Hindlimb muscle (tissue), 1 donor: ENCODE data around the gene GDAP2. TPM values are rescaled to one million over a fixed set of nuclear protein-coding genes. Genes with fewer than 3 reads are reported as not detected.

Experiments
- DNase-seq: peaks from one replicate; pipeline ENCODE4 v3.0.0-alpha.2; 2013
- polyA plus RNA-seq: library from polyadenylated mRNA; unstranded; fragments of 120-200 nt; gene quantifications from one replicate; pipeline ENCODE4 v1.2.1, GENCODE V29; 2013; ENCODE audit not compliant: insufficient read length

Gene GDAP2
- polyA plus RNA-seq, 1 donor = 7.5 TPM

DNA sequence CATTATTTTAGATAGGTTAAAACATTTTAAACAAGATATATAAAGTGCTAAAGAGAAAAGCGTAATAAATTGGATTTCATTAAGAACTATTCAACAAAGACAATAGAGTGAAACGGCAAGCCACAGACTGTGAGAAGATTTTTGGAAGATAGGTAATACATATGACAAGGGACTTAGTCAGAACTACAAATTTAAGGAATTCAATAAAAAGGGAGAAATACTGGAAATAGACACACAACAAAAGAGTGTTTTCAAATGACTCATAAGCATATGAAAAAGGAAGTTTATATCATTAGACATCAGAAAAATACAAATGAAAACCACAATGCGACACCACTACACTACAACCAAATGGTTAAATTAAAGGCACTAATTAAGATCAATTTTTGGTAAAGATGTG is 90.5 kb downstream of the GDAP2 start:
- DNase-seq = no peak

DNA sequence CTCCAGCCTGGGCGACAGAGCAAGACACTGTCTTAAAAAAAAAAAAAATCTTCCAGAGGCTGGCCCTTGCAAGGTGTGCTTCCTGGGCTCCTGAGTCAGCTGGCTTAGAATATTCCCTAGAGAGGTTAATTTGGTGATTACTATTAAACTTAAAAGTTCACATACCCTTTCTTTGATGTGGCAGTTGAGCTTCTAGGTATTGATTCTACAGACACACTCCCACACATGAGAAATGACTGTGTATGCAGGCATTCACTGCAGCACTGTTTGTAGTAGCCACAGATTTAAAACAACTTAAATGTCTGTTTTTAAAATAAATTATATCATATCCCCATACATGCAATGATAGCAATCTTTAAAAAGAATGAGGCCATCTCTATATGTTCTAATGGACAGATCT is 93.4 kb downstream of the GDAP2 start:
- no peak for DNase-seq

DNA sequence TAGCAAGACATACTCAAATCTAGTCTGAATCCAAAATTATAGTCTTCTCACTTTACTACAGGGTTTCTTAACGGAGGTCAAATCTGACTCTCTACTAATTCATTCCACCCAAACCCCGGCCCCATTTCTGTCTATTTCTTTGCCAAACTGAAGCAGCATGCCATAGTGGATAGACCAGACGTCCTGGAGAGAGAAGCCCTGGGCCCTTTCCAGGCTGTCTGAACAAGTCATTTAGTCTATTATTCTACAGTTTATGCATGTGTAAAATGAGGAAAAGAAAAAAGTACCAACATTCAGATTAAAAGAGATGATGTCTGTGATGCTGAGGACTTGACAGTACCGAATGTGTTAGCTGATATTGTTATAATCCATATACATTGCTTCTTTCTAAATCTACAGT is 95.0 kb downstream of the GDAP2 start:
- no peak for DNase-seq

DNA sequence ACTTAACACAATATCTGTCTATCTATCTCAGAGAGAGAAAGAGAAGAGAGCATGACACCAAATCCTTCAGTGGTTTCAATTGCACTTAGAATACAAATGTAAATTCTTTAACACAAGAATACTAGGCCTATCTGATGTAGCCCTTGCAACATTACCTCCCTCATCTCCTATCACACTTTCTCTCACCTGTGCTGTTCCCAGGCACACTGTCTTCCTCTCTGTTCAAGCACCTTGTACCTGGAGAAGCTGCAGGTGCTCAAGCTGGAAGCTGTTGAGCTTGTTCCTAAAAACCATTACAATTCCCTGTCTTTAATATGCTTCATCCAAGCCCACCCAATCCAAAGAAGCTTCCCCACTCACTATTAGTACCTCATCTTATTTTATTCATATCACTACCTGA is 97.0 kb downstream of the GDAP2 start:
- DNase-seq = no peak

DNA sequence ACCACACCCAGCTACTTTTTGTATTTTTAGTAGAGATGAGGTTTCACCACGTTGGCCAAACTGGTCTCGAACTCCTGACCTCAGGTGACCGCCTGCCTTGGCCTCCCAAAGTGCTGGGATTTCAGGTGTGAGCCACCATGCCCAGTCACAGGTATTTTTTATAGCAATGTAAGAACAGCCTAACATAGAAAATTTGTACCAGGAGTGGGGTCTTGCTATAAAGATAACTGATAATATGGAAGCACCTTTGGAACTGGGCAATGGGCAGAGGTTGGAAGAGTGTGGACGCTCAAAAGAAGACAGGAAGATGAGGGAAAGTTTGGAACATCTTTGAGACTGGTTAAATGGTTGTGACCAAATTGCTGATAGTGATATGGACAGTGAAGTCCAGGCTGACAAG is 99.2 kb downstream of the GDAP2 start:
- no peak for DNase-seq

DNA sequence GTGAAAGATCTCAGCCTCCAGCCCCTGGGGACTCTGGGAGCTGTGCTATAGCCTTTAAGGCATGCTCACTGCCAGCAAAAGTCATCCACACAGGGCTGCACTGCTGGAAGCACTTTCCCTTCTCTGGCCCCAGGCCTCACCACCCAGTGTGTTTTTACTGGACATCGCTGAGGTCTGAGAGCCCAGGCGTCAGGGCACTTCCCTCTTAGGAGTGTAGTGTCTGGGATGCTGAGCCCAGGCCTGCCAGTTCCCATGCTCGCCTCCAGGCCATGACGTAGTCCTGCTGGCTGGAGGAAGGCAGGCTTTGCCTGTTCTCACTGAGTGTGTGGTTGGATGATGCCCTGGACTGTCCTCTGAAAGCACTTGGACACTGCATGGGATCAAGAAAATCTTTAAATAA is 101.2 kb downstream of the GDAP2 start:
- DNase-seq = peak; percentile 43

DNA sequence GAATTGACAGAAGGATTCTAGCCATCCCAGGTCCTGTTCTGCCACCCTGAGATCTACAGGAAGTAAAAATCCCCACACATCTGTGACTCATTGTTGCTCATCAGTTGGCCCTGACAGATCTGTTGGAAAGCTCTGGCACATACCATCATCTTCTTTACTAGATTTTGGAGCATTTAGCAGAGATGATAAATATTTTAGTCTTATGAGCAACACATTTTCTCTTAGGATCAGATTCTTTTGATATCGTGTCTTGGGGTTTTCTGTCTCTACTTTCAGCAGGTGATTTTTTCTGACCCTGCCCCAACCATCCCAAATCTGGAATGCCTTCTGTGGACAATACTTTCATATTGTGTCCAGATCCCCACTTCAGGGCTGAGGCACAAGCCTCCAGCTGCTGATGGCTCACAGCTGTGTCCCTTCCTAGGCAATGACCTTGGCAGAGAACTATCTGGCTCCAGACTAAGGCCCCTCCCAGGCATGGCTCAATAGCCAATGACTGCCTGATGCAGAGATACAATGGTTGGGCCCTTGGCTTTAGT is 102.8 kb downstream of the GDAP2 start:
- DNase-seq = peak; percentile 26

DNA sequence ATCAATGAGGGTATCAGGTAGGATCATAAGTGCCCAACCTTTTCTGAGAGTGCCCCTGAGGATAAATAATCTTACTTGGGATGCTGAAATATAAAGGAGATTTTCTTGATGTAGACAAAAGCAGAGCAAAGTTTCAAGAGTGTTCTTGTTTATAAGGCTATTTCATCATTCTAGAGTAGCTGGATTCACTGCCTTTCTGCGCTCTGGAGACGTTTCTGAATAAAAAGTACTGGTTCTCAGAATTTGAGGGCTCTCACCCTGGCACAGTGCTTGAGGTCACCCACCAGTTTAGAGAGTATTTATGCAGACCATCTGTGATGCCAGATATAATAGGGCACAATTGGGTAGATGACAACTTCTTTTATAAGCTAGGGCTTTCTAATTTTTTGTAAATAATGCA is 103.3 kb downstream of the GDAP2 start:
- DNase-seq = no peak

DNA sequence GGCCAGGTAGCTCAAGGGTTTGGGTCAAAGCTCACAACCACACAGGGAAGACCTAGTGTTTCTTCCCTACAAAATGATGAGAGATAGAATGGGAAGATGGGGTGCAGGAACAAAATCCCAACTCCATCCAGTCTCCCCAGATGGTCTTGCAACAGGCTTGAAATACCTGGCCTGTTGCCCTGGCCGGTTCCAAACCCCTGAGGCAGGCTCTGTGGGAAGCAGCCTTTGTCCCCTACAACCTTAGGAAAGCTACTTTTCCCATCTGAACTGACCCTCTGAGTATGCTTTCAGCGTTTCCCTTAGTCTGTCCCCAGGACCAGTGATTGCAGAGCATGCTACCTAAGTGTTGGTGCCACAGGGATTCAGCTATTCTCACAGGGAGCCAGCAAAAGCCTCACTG is 104.0 kb downstream of the GDAP2 start:
- DNase-seq = no peak

DNA sequence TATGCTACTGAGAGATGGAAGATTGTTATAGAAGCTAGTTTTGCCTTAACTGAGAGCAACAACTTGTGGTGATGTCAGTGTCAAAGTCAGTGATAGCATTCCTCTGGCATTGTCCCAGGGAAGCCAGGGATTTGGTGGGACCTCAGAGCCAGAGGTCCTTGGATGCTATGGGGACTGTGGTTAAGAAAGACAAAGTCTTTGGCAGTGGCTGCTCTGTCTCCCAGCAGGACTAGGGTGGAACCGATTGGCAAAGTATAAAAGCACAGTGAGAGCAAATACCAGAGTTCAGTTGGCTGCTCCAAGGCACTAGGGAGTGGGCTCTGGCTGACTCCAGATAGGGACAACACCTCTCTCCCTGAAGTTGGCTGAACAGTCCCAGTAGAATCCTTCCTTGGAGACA is 104.8 kb downstream of the GDAP2 start:
- DNase-seq = no peak

DNA sequence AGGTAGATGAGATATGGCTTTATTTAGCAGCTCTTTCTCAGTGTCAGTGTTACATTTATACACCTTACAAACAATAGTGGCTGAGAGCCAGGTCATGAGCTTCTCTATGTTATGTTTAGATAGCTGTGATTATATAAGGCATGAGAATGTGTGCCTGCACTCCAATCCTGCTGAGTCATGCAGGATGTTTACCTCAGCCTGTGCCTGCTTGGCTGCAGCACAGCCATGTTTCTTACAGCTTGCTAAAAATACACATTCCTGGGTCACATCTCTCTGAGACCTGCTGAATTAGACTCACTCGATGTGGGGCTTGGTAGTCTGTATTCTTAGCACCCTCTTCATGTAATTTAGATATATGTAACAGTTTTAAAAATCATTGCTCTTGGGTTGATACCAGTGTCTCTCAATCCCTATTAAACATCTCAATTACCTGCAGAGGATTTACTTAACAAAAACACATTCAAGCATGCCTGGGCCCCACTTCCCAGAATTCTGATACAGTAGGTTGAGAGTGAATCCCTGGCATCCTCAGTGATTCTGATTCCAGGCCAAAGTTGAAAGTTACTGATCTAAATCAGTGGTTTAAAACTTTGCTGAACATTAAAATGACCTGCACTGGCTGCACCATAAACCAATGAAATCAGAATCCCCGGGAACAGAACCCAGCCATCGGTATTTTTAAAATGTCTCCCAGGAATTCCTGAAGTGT is 107.5 kb downstream of the GDAP2 start:
- DNase-seq = no peak

DNA sequence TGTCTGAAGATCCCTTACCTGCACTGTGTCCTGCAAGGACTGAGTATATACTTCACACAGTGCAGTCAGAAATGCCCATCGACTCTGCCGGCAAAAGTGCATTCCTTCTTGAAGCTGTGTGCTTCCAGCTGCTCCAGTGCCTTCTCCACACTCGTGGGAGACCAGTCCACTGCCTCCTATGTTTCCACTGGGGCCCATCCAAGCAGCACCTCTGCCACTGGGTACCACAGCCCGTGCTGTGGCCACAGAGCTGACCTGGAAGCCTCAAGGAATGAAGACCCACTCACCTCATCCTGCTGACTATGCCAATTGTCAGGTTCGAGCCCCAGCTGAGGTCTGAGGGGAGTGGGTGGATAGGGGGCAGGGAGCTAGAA is 108.1 kb downstream of the GDAP2 start:
- no peak for DNase-seq

DNA sequence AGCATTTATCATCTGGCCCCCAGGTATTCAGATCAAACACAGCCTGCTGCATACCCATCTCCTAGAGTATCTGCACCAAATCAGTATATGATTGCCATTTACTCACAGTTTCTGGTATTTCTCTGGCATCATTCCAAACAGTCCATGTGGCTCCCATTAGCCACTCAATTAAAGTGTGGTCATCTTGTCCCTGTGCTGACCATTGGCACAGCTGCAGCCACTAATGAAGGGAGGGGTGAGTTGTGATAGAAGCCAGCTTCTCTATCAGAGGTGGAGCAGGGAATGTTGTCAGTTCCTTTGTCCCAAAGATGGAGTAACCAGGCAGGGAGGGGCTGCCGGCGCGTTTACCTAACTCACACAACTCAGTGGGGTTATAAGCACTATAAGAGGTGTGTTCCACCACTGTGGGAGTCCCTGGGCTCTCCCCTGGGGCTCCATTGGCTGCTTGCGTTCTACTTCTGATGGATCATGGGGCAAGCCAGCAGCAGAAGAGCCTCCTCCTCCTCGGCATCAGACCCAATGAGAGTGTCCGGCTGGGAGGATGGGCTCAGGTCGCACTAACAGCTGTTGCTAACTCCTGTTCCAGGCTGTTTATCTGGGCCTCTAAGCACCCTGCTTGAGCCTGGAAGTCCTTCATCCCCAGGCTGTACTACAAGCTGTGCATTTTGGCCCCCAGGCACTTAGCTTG is 108.6 kb downstream of the GDAP2 start:
- no peak for DNase-seq

DNA sequence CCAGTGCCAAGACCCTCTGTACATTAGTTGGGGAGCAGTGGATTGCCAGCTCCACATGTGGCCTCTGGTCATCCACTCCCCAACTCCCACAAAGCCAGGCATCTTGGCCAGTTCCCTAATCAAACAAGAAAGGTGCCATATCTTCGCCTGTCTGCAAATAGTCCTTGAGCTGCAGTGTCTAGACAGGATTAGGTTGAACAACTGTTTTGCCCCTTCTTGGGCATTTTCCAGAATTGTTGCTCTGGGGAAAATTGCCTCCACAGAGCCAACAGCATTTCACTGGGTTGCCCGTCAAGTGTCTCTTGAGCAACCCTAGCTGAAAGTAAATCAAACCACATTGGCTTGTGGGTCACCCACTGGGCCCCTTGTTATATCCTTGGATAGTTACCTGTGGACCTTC is 109.3 kb downstream of the GDAP2 start:
- no peak for DNase-seq

DNA sequence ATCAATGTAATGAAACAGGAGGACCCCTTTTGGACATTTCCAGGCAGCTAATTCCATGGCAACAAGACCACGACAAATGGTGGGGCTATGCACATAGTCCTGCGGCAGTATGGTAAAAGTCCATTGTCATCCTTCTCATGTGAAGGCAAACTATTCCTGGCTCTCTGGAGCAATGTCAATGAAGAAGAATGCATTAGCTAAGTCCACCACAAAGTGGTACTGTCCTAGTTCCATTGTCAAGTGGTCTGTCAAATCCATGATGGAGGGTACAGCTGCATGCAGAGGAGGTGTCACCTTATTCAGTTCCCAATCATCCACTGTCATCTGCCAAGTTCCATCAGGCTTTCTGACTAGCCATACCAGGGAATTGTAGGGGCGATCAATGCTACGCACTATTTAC is 110.1 kb downstream of the GDAP2 start:
- no peak for DNase-seq

DNA sequence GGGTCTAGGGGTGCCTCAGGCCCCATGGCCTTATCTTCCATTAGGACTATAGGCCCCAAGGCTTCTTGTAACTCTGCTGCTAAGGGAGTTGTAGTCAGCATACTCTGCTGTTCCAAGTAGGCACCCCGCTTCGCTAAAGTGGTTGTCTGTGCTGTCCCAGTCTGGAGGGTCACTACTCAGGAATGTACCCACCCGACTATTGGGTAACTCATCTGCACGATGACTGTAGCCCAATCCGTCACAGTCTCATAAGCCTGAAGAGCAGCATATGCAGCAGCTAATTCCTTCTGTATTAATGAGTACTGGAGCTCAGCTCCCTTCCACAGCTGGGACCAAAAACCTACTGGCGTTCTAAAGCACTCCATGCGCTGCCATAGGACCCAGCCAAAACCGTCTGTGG is 111.0 kb downstream of the GDAP2 start:
- DNase-seq = no peak

DNA sequence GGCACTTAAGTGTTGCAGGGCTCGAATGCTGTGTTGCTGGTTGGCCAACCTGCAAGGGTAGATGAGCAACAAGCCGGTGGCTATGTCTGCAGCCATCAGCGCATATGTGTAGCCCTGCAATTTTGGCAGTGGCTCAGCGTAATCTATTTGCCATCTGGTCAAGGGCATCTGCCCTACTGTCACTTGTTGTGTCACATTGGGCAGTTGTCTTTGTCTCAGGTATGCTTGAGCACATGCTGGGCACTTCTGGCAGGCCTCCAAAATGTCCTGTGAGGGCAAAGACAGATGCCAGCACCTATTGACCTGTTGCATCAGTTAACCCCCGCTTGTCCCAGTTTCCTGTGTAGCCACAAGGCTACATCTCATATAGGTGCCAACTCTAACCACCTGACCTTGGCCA is 111.8 kb downstream of the GDAP2 start:
- no peak for DNase-seq

DNA sequence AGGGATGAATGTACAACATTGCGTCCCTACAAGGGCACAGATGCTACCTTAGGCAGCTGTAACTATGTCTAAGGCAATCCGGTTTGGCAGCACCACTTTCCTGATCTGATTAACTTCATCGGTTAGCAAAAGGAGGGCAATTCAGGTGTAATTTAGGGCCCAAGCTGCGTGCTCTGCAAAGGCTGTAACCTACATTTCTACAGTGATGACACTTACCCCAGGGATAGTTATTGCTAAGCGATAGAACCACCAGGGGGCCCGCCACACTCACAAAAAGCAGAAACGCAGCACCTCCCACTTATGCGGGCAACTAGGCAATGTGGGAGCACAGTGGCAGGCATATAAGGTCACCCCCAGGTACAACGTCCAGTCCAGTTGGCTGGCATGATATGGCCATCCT is 113.5 kb downstream of the GDAP2 start:
- DNase-seq = no peak

DNA sequence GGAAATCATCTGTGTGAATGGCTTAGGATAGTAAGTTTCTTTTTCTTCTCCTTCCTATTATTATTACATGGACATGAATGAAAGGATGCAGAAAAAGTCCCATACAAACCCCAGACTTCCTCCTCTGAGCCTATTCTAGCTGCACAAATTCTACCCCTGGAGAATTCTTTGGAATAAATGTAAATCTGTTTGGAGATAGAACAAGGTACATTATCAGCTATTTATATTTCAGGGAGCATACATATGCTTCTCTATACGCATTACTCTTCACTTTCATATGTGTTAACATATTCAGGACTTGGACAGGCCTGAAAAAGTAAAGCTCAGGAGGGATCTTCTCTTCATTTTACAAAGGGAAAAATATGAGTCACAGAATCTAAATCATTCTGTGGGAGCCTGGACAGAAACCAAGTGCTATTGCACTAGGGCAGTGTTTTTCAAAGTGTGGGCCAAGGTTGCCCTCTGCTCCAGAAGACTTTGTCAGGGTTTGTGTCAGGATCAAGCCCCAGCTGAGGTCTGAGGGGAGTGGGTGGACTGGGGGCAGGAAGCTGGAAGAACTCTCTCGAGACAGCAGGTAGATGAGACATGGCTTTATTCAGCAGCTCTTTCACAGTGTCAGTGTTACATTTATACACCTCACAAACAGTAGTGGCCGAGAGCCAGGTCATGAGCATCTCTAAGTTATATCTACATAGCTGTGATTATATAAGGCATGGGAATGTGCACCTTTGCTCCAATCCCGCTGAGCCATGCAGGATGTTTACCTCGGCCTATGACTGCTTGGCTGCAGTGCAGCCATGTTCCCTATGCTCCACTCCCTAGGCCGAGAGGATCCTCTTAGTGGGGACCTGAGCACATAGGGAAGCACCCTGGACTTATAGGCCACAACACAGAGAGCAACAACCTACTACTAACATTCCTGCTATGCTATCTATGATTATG is 114.3 kb downstream of the GDAP2 start:
- no peak for DNase-seq
